Inflammatory macrophage (primary cell): ENCODE data around the gene VWA5B1.

Experiments used
- DNase-seq, 2 donors: peaks; one replicate each; pipeline ENCODE4 v3.0.0-alpha.2; 2020 to 2022

Gene VWA5B1

DNA sequence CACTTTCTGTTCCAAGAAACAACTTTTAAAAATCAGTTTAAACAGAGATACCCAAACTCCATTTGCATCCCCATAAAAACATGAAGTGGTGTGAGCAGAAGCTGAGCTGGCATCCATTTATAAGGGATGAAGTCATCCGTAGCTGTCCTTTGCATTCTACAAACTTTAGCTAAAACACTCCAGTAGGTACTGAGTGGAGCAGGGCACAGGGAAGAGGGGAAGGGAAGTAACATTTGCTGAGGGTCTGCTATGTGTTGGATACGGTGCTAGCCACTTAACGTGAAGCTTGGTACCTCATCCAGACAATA lies 32.9 kb downstream of the VWA5B1 start:
- DNase-seq, result no peak

GRCh38 chr1:20324704-20325406 lies 34.2 kb downstream of the VWA5B1 start:
- no peak for DNase-seq

GRCh38 chr1:20325407-20325843 lies 34.8 kb downstream of the VWA5B1 start:
- no peak for DNase-seq

GRCh38 chr1:20325844-20326420 lies 35.3 kb downstream of the VWA5B1 start:
- no peak for DNase-seq

- no peak for DNase-seq
Observed at GRCh38 chr1:20327467-20327866, 36.8 kb downstream of the VWA5B1 start.

- no peak for DNase-seq
Observed at GRCh38 chr1:20328201-20328600, 37.5 kb downstream of the VWA5B1 start.

DNA sequence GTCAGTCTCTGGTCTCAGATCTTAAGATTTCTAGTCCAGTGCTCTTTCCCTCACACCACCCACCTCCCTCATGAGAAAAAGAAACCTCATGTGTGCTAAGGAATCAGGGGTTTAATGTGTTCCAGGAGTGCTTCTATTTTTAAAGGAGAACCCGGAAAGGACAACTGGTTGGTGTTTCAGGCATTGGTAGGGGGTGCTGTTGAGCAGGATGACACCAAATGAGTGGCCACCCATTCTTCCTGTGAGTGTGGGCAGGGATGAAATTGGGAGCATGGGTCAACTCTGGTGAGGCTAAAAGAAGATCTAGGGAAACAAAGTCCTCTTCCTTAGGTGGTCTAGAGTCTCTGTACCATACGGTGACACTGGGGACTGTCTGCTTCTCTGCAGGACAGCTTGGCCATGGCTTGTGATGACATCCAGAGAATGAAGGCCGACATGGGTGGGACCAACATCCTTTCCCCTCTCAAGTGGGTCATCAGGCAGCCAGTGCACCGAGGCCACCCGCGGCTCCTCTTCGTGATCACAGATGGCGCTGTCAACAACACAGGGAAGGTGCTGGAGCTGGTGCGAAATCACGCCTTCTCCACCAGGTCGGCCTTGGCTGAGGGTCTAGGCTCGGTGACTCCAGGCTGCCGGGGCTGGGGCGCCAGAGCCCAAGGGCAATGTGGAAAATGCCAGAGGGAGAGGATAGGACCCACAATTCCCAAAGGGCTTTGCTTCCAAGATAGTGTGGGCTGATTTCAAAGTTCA lies 39.3 kb downstream of the VWA5B1 start:
- no peak for DNase-seq

- no peak for DNase-seq
Observed at GRCh38 chr1:20334103-20334502, 43.4 kb downstream of the VWA5B1 start.

DNA sequence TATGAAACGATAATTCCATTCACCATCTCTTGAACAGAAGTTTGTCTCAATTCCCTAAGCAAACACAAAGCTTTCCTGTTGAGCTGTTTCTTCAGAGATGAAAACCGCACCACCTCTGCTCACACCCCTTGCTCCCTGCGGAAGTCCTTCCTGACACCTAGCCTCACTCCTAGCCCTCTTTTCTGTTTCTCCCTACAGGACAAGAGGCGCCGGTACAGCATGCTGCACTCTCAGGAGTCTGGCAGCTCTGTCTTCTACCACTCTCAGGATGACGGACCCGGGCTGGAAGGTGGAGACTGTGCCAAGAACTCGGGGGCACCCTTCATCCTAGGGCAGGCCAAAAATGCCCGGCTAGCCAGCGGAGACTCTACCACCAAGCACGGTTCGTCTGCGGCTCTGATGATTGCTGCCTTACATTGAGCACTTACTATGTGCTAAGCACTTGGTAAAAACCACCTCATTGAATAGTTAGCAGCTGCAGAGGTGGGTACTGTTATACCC lies 45.5 kb downstream of the VWA5B1 start:
- DNase-seq, result no peak

- no peak for DNase-seq
Observed at GRCh38 chr1:20337581-20337980, 46.9 kb downstream of the VWA5B1 start.

- DNase-seq, result no peak
Observed at GRCh38 chr1:20339811-20340457, 49.3 kb downstream of the VWA5B1 start.

- no peak for DNase-seq
Observed at GRCh38 chr1:20342294-20343148, 51.8 kb downstream of the VWA5B1 start.

DNA sequence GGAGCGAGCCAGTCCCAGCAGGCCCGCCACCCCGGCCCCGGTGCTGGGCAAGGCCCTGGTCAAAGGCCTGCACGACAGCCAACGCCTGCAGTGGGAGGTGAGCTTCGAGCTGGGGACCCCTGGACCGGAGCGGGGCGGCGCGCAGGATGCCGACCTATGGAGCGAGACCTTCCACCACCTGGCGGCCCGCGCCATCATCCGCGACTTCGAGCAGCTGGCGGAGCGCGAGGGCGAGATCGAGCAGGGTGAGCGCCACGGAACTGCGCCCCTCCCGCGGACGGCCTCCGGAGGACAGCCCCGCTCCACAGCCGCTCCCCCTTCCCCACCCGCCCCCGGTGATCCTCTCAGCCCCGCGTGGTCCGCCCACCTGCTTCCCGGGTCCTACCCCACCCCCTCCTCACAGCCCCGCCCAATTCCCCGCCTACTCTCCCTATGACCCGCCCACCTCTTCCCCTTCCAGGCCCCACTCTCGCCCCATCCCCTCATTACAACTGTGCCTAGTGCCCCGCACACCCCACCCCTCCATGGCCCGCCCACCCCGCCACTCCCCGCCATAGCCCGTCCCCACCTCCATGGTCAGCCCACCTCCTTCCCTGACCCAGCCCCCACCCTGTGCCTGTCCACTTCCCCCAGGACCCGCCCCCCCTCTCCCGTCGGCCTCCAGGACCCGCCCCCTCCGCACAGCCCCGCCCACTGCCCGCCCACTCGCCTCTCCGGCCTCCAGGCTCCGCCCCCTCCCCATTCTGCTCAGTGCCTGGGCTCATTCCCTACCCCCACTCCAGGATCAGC lies 52.7 kb downstream of the VWA5B1 start:
- DNase-seq, result no peak

DNA sequence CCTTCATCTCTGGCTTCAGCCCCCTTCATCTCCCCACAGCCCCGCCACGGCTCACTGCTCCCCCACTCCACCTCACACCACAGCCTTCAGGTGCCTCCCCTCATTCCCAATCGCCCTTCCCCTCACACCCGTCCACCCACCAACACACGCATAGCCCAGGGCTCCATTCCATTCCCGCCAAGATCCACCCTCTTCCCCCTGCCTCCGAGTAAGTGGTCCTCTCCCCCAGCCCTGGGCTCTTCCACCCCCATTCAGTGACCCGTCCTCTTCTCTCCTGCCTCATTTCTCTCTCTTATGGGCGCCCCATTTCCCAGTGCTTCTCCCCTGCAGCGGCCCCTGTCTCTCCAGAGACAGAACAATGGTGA lies 53.2 kb downstream of the VWA5B1 start:
- DNase-seq, result no peak

GRCh38 chr1:20344738-20345137 lies 54.1 kb downstream of the VWA5B1 start:
- no peak for DNase-seq

DNA sequence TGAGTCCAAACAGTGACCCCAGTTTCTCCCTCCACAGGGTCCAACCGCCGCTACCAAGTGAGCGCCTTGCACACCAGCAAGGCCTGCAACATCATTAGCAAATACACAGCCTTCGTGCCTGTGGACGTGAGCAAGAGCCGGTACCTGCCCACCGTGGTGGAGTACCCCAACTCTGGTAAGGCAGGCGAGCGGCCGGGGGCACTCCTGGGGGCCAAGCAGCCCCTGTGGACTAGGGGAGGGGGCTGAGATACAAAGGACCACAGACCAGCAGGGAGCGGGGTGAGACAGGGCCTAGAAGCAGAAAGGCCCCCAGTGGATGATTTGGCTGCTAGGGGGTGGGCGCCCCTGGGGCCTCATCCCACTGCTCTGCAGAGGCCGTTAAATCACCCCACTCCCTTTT lies 54.7 kb downstream of the VWA5B1 start:
- DNase-seq, result no peak

DNA sequence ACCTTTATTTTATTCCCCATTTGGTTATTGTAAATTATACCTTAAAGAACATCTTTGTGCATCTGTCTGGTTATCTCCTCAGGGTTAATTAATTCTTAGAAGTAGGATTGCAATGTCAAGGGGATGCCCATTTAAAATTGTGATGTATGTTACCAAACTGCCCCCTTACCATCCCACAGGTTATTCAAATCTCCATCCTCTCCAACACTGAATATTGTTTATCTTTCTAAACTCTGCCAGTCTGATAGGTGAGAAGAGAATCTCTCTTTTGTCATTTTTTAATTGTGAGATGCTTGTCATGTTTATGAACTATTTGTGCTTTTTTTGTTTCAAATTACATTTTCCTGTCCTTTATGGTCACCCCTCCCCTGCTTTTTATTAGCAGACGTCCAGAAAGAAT lies 55.8 kb downstream of the VWA5B1 start:
- no peak for DNase-seq

GRCh38 chr1:20347699-20348098 lies 57.0 kb downstream of the VWA5B1 start:
- DNase-seq, result no peak

GRCh38 chr1:20348326-20348915 lies 57.7 kb downstream of the VWA5B1 start:
- no peak for DNase-seq

DNA sequence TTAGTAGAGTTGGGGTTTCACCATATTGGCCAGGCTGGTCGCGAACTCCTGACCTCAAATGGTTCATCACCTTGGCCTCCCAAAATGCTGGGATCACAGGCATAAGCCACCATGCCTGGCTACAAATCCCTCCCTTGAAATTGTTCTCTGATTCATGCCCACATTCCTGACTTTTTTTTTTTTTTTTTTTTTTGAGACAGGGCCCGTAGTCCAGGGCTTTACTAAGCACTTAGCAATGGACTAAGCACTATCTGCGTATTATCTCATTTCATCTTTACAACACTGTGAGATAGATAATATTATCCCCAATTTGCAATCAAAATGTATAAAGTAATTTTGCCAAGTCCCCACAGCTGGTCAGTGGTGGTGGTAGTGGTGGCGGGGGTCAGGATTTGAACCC lies 58.9 kb downstream of the VWA5B1 start:
- DNase-seq, result no peak

DNA sequence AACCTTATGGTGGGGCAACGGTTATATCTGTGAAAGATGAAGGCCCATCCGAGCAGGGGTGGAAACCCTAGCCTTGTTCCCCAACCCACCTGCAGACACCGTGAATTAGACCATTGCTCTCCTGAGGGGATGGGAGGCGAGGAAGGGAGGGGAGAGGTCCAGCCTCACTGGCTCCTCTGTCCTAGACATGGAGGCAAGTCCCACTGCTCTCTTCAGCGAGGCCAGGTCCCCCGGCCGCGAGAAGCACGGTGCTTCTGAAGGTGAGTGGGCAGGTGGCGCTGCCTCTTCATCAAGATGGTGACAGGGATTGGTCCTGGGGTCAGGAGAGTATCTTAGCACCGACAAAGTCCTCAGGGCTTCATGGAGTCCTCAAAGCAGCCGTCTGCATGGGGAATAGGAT lies 59.3 kb downstream of the VWA5B1 start:
- no peak for DNase-seq
